GM12878 (cell line): Measurements from ENCODE around the gene NFATC3. TPM values are rescaled to one million over a fixed set of nuclear protein-coding genes. Genes with fewer than 3 reads are reported as not detected.

Experiments used
- ATAC-seq: fragments of 200-7000 bp; cut with Tn5 transposase; 3 replicates; pipeline ENCODE4 v1.9.1; 2020; ENCODE audit warnings: mild to moderate bottlenecking, moderate library complexity
- BruUV-seq: library from RNA; stranded (reverse); fragments of 400-500 nt; replicated peaks from 2 replicates; lab custom pipeline; 2021; lab: Mats Ljungman, UMichigan
- CTCF ChIA-PET: fragments of 300-600 bp; sonication (Branson Sonifier 250); formaldehyde crosslinking; extraction: SDS; loops from one replicate; lab custom pipeline; 2021; ENCODE audit warnings: inconsistent platforms; lab: Yijun Ruan, JAX
- POLR2A ChIA-PET: fragments of 350-600 bp; formaldehyde crosslinking; extraction: SDS; loops from one replicate; lab custom pipeline; 2021; ENCODE audit warnings: inconsistent platforms; lab: Charles Lee
- RAD21 ChIA-PET: fragments of 300-600 bp; sonication (Branson Sonifier 250); formaldehyde crosslinking; loops from one replicate; lab custom pipeline; 2023; ENCODE audit warnings: antibody characterized with exemption; ENCODE audit not compliant: unreplicated experiment; lab: Charles Lee
- SMC1A ChIA-PET: fragments of 300-600 bp; sonication (Branson Sonifier 250); formaldehyde crosslinking; loops from one replicate; lab custom pipeline; 2023; ENCODE audit not compliant: unreplicated experiment, uncharacterized antibody; lab: Charles Lee
- DNase-seq: peaks from one replicate; pipeline ENCODE4 v3.0.0-alpha.2; 2011; ENCODE audit warnings: low read depth, low spot score
- FAIRE-seq: peaks from 3 replicates; lab custom pipeline; 2011; peaks lifted over from hg19 to GRCh38; lab: Jason Lieb, UNC
- H2AFZ ChIP-seq: 2 replicates; pipeline ENCODE4 v1.6.0; 2011; ENCODE audit warnings: low read depth, low read length, control low read depth; ENCODE audit not compliant: control insufficient read depth
- H3K27ac ChIP-seq: 2 replicates; pipeline ENCODE4 v1.5.1; 2011; ENCODE audit warnings: control low read depth; ENCODE audit not compliant: control insufficient read depth, insufficient read depth
- H3K27me3 ChIP-seq, 2 experiments: replicated peaks in 1 of 2; 2 replicates each; pipeline versions ENCODE4 v1.6.0 to v1.6.1; 2011; ENCODE audit warnings: low read length in 1 of 2; ENCODE audit not compliant: control insufficient read depth in 2 of 2, insufficient read depth in 2 of 2
- H3K36me3 ChIP-seq, 2 experiments: 2 replicates each; pipeline ENCODE4 v1.5.1; 2011; ENCODE audit warnings: low read length in 1 of 2; ENCODE audit not compliant: control insufficient read depth in 2 of 2, insufficient read depth in 2 of 2
- H3K4me1 ChIP-seq: 2 replicates; pipeline ENCODE4 v1.6.1; 2011; ENCODE audit warnings: mild to moderate bottlenecking, low read length, moderate library complexity, mixed read lengths; ENCODE audit not compliant: control insufficient read depth, insufficient read depth
- H3K4me2 ChIP-seq: 2 replicates; pipeline ENCODE4 v1.6.0; 2011; ENCODE audit warnings: control low read depth; ENCODE audit not compliant: control insufficient read depth, insufficient read depth
- H3K4me3 ChIP-seq: fragments of 200-600 bp; sonication (generic); 2 replicates; pipeline ENCODE4 v1.5.1; 2016
- H3K79me2 ChIP-seq: 2 replicates; pipeline ENCODE4 v1.6.0; 2011; ENCODE audit warnings: low read length; ENCODE audit not compliant: control insufficient read depth, insufficient read depth
- H3K9ac ChIP-seq: 2 replicates; pipeline ENCODE4 v1.8.0; 2011; ENCODE audit warnings: low read length, control low read depth, mixed read lengths; ENCODE audit not compliant: control insufficient read depth, insufficient read depth
- H3K9me3 ChIP-seq: replicated peaks from 3 replicates; pipeline ENCODE4 v1.5.1; 2011; ENCODE audit warnings: mild to moderate bottlenecking, low read length; ENCODE audit not compliant: control insufficient read depth, insufficient read depth
- H4K20me1 ChIP-seq: 2 replicates; pipeline ENCODE4 v1.6.0; 2011; ENCODE audit not compliant: control insufficient read depth, insufficient read depth
- CEBPB ChIP-seq, 2 experiments: fragments of 150-350 bp in 1 of 2; IDR thresholded peaks; 2 replicates each; pipeline ENCODE4 v1.6.1; 2012 to 2014; ENCODE audit warnings: low read depth in 2 of 2, low read length in 2 of 2, borderline replicate concordance in 1 of 2, inconsistent platforms in 1 of 2
- ETV6 ChIP-seq, 2 experiments: fragments of 450-650 bp in 1 of 2; IDR thresholded peaks in 1 of 2; conservative IDR thresholded peaks in 1 of 2; 2 replicates each; pipeline ENCODE4 v1.6.1; 2014; ENCODE audit warnings: antibody characterized with exemption in 1 of 2, borderline replicate concordance in 1 of 2, low read depth in 1 of 2, mild to moderate bottlenecking in 1 of 2, moderate library complexity in 1 of 2
- FOXK2 ChIP-seq: fragments of 450-650 bp; IDR thresholded peaks from 2 replicates; pipeline ENCODE4 v1.6.1; 2017; ENCODE audit warnings: mild to moderate bottlenecking, moderate library complexity
- LARP7 ChIP-seq: fragments of 450-650 bp; IDR thresholded peaks from 2 replicates; pipeline ENCODE4 v1.6.1; 2017; ENCODE audit warnings: mild to moderate bottlenecking
- MAX ChIP-seq: IDR thresholded peaks from 2 replicates; pipeline ENCODE4 v1.6.1; 2012; ENCODE audit warnings: low read depth, low read length, improper control_type of control experiment
- PBX3 ChIP-seq: IDR thresholded peaks from 2 replicates; pipeline ENCODE4 v1.6.1; 2011; ENCODE audit warnings: mild to moderate bottlenecking, low read depth, low read length, moderate library complexity; ENCODE audit not compliant: insufficient replicate concordance
- PRDM15 ChIP-seq: fragments of 450-650 bp; formaldehyde crosslinking; IDR thresholded peaks from 2 replicates; pipeline ENCODE4 v1.4.0; 2020; ENCODE audit warnings: mild to moderate bottlenecking, moderate library complexity
- RAD21 ChIP-seq: IDR thresholded peaks from 2 replicates; pipeline ENCODE4 v1.6.1; 2011; ENCODE audit warnings: mild to moderate bottlenecking, low read depth, low read length, moderate library complexity; ENCODE audit not compliant: insufficient read depth
- STAT1 ChIP-seq: fragments of 450-650 bp; conservative IDR thresholded peaks from 2 replicates; pipeline ENCODE4 v1.6.1; 2014; ENCODE audit warnings: antibody characterized with exemption, mild to moderate bottlenecking
- ZNF207 ChIP-seq: fragments of 450-650 bp; IDR thresholded peaks from 2 replicates; pipeline ENCODE4 v1.6.1; 2014; ENCODE audit warnings: antibody characterized with exemption, mild to moderate bottlenecking, borderline replicate concordance
- WGBS: methylation state at CpG from one replicate; pipeline ENCODE4 v1.1.6; 2016; ENCODE audit warnings: low lambda C conversion rate; ENCODE audit not compliant: insufficient replicate concordance, insufficient coverage; ENCODE audit errors: missing lambda C conversion rate; 5-methylcytosine and 5-hydroxymethylcytosine counted together
- in situ Hi-C: fragments of 300-500 bp; cut with MboI; formaldehyde crosslinking; loops from 9 replicates; pipeline ENCODE4 v1.14.3; 2018; ENCODE audit warnings: mixed read lengths
- intact Hi-C: fragments of 100-400 bp; cut with micrococcal nuclease; formaldehyde crosslinking; loops from one replicate; pipeline ENCODE4 v1.14.2; 2022; ENCODE audit not compliant: unreplicated experiment
- polyA plus RNA-seq, 11 experiments: library from polyadenylated mRNA; depleted of rRNA in 4 of 11; unstranded in 6 of 11; stranded (reverse) in 5 of 11; fragments of >200 nt; fragmentation: Nextera tagmentation in 4 of 11; fragmentation: Illumina TruSeq in 1 of 11; extraction: Ambion mirVana in 4 of 11; extraction: Trizol in 1 of 11; gene quantifications; 1 replicate in 1 of 11; 2 replicates in 10 of 11; pipeline versions ENCODE4 v1.2.1 to v1.2.3, GENCODE V29; 2011 to 2016; ENCODE audit warnings: inconsistent platforms in 2 of 11, missing spikeins in 2 of 11, low read depth in 1 of 11
- total RNA-seq, 4 experiments: library from RNA; depleted of rRNA in 3 of 4; stranded (reverse); fragments of >200 nt in 3 of 4; fragmentation: Illumina TruSeq in 1 of 4; extraction: Trizol in 1 of 4; gene quantifications; 2 replicates each; pipeline versions ENCODE4 v1.2.1 to v1.2.3, GENCODE V29; 2013 to 2021
- TF ChIP-seq, protein P1 (sequence below): IDR thresholded peaks from 2 replicates; pipeline ENCODE4 v1.6.1; 2012; ENCODE audit warnings: low read length, inconsistent platforms

NFATC3 gene
- total and polyA plus RNA-seq, 10 of the 15 experiments (the other 5 are each of a cell fraction or from before 2014, with no cell fraction given) = 4.2 to 37.6 (median 24.9) TPM

DNA sequence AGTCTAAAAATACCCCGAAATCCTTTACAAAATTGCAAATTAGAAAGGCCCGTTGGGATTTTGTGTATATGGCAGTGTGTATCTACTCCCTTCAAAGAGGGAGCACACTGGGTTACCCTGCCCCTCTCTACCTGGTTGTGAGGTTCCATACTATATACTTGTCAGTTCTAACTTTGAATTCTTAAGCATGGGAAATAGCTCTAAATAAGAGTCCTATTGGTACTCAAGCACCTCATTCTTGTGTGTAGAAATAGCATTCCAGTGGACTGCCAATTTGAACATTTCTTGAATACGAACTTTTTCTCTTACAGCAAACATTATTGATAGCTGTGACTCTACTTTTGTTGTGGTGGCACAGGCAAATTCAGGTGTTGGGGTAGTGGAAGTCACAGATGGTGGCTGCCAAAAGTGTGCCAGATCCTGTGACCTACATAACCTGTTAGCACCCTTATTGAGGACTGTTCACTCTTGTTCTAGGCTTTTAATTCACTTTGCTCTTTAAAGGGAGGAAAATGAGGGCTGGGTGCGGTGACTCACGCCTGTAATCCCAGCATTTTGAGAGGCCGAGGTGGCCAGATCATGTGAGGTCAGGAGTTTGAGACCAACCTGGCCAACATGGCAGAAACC, 134.7 kb downstream of the NFATC3 start:
- no peak for DNase-seq
- Histone ChIP-seq H3K79me2 (no peaks in the 10 kb centered on the region), H3K4me3 (no peak overlapping the region), H3K4me2 (no peak overlapping the region), H3K27me3 (no peaks in the 10 kb centered on the region), H4K20me1 (no peaks in the 10 kb centered on the region), H3K36me3 (peaks cover 0 to 10% of the 10 kb centered on the region in 2 experiments; a peak in 2 of 4 replicates), H3K4me1 (no peaks in the 10 kb centered on the region), H2AFZ (no peak overlapping the region), H3K9ac (no peak overlapping the region), H3K27ac (no peak overlapping the region), H3K9me3 (no peaks in the 10 kb centered on the region)
- TF ChIP-seq RAD21 (no peak), ZNF207 (no peak), CEBPB (IDR thresholded peaks at IDR 0.05; ENCODE audit: borderline replicate concordance in 1 of 2, low read depth in 2 of 2, low read length in 2 of 2) (no peak), FOXK2 (no peak), MAX (no peak), PRDM15 (CRISPR knock-in tag) (no peak), STAT1 (no peak), PBX3 (no peak), LARP7 (no peak), ETV6 (conservative IDR thresholded peaks at IDR 0.05 in 1 of 2, IDR thresholded peaks at IDR 0.05 in 1 of 2; ENCODE audit: borderline replicate concordance in 1 of 2, low read depth in 1 of 2) (no peak)
- TF ChIP-seq, protein P1, sequence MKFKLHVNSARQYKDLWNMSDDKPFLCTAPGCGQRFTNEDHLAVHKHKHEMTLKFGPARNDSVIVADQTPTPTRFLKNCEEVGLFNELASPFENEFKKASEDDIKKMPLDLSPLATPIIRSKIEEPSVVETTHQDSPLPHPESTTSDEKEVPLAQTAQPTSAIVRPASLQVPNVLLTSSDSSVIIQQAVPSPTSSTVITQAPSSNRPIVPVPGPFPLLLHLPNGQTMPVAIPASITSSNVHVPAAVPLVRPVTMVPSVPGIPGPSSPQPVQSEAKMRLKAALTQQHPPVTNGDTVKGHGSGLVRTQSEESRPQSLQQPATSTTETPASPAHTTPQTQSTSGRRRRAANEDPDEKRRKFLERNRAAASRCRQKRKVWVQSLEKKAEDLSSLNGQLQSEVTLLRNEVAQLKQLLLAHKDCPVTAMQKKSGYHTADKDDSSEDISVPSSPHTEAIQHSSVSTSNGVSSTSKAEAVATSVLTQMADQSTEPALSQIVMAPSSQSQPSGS = no peak
- FAIRE-seq = no peak
- ChIA-PET CTCF (interaction anchor here (0.6 to 0.9 kb wide), 2 partner anchors 109 to 130 kb away, joined by 3 read pairs; no protein-coding TSS in a partner anchor), RAD21 (interaction anchor here (1.1 kb wide), 2 partner anchors 9 to 42 kb away, joined by 3 to 5 read pairs; no protein-coding TSS in a partner anchor), POLR2A (interaction anchor here (0.6 kb wide), 1 partner anchor 55 kb away, joined by 3 read pairs; no protein-coding TSS in a partner anchor), SMC1A (interaction anchor here (0.6 to 1.8 kb wide), 4 partner anchors 8 to 193 kb away, joined by 3 to 4 read pairs (median 4); no protein-coding TSS in a partner anchor)
- no TSS peak for BruUV-seq
- intact Hi-C loops (no loop called here), in situ Hi-C loops (no loop called here)
- no peak for ATAC-seq
- WGBS = 83% methylated on average over 6 of the region's 6 CpGs
